Naive B cell (primary cell): Measurements from ENCODE around the gene C5orf24. TPM values are rescaled to one million over a fixed set of nuclear protein-coding genes. Genes with fewer than 3 reads are reported as not detected.

Experiments used
- ATAC-seq, 2 donors: fragments of 150-1000 bp; cut with Tn5 transposase; 2 replicates each; pipeline ENCODE4 v1.10.0; 2021; ENCODE audit warnings: low read depth in 2 of 2, mild to moderate bottlenecking in 2 of 2, moderate library complexity in 2 of 2
- DNase-seq: peaks from one replicate; pipeline ENCODE4 v3.0.0; 2022
- H3K27ac Mint-ChIP-seq, 6 donors: one replicate each; pipeline ENCODE4 v1.8.0; 2020 to 2022; ENCODE audit warnings: mild to moderate bottlenecking in 6 of 6, mixed read lengths in 6 of 6, moderate library complexity in 5 of 6, inconsistent platforms in 2 of 6
- H3K27me3 Mint-ChIP-seq, 3 donors: one replicate each; pipeline ENCODE4 v1.8.0; 2021 to 2022; ENCODE audit warnings: mixed read lengths in 3 of 3, mild to moderate bottlenecking in 1 of 3
- H3K36me3 Mint-ChIP-seq, 2 donors: one replicate each; pipeline ENCODE4 v1.8.0; 2020 to 2022; ENCODE audit warnings: mixed read lengths in 2 of 2, inconsistent platforms in 1 of 2, mild to moderate bottlenecking in 1 of 2
- H3K4me1 Mint-ChIP-seq, 3 donors: one replicate each; pipeline ENCODE4 v1.8.0; 2020 to 2022; ENCODE audit warnings: mixed read lengths in 3 of 3, inconsistent platforms in 1 of 3, mild to moderate bottlenecking in 1 of 3, moderate library complexity in 1 of 3
- H3K4me3 Mint-ChIP-seq, 8 donors: one replicate each; pipeline ENCODE4 v1.8.0; 2020 to 2022; ENCODE audit warnings: mild to moderate bottlenecking in 8 of 8, mixed read lengths in 8 of 8, moderate library complexity in 8 of 8, inconsistent platforms in 2 of 8
- H3K9me3 Mint-ChIP-seq, 7 donors: one replicate each; pipeline ENCODE4 v1.8.0; 2020 to 2022; ENCODE audit warnings: mixed read lengths in 7 of 7, mild to moderate bottlenecking in 5 of 7, inconsistent platforms in 2 of 7, moderate library complexity in 1 of 7
- polyA plus RNA-seq, 6 donors: library from polyadenylated mRNA; unstranded; fragments of 300-500 nt; fragmentation: Illumina TruSeq; gene quantifications; one replicate each; pipeline ENCODE4 v1.2.3, GENCODE V29; 2021; ENCODE audit warnings: low read depth in 6 of 6

Gene C5orf24
- polyA plus RNA-seq, 6 donors from 2014 or later = 5.7 to 15.3 (median 12.0) TPM

DNA sequence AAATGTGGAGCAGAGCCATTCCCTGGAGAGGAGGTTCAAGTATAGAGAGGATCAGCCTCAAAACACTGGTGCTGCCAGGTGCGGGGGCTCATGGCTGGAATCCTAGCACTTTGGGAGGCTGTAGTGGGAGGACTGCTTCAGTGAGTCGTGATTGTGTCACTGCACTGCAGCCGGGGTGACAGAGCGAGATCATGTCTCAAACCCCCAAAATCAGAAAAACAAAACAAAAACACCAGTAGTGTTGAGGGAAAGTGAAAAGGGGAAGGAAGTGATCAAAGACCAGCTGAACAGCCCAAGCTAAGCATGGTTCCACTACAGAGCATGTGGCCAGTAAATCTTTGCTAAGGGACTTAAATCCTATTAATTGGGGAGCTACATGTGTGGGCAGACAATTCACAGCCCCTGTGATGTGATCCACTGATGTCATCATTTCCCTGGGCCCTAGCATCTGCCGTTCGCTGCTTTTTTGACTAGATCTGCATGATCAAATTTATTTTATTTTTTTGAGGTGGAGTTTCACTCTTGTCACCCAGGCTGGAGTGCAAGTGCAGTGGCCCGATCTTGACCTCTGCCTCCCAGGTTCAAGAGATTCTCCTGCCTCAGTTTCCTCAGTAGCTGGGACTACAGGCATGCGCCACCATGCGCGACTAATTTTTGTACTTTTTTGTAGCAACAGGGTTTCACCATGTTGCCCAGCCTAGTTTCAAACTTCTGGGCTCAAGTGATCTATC lies 56.5 kb downstream of the C5orf24 start:
- Mint-ChIP-seq H3K36me3 (peaks cover 0 to 5% of the 10 kb centered on the region in 2 donors), H3K27ac (peak overlapping the region; percentile 81 to 98 (median 97)), H3K4me1 (peaks cover 12 to 41% (median 17%) of the 10 kb centered on the region in 3 donors), H3K27me3 (no peaks in the 10 kb centered on the region), H3K9me3 (no peaks in the 10 kb centered on the region), H3K4me3 (peak overlapping the region; percentile 0 to 94 (median 70))
- peak; percentile 63 to 67 for ATAC-seq
- peak; percentile 85 for DNase-seq

DNA sequence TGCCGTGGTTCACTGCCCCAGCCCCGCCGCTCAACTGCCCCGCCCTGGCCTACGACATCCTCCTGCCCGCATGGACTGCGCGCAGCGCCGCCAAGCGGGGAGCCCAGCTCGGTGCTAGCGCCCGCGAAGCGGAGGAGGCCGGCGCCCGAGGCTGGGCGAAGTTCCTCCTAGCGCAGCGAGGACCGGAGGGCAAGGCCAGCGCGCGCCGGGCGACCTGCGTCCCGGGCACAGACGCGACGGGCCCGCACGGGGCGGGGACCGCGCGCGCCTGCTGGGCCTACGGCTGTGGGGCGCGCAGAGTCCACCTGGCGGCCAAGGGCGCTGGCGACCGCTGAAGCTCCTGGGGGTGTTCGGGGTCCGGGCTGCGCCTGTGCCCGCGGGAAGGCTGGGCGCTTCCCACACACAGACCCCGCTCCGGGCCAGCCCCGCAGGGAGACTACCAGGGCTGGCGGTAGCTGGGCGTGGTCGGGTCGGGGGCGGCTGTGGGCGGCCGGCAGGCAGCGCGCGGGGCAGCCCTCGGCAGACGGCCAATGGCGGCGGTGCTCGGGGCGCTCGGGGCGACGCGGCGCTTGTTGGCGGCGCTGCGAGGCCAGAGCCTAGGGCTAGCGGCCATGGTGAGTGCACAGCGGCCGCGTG lies 59.0 kb downstream of the C5orf24 start, which contains the start of gene PCBD2:
Gene PCBD2, plus strand, starts transcription at position 522 of the 636 bp plus-strand sequence. Its CDS starts 9 bp downstream, at position 531.
- Mint-ChIP-seq H3K9me3 (no peaks in the 10 kb centered on the region), H3K27ac (peak within 1 kb of the TSS; percentile 97 to 99 (median 99)), H3K27me3 (no peaks in the 10 kb centered on the region), H3K4me1 (peaks cover 12 to 41% (median 17%) of the 10 kb centered on the region in 3 donors), H3K4me3 (peak within 1 kb of the TSS; percentile 89 to 98 (median 94)), H3K36me3 (peaks cover 0 to 5% of the 10 kb centered on the region in 2 donors)
- ATAC-seq (peak; percentile 69 to 72), DNase-seq (peak; percentile 91)

GRCh38 chr5:134905246-134905996 lies 59.7 kb downstream of the C5orf24 start:
- Mint-ChIP-seq H3K9me3 (no peaks in the 10 kb centered on the region), H3K27me3 (no peaks in the 10 kb centered on the region), H3K27ac (peak overlapping the region; percentile 92 to 99 (median 99)), H3K4me3 (peak overlapping the region; percentile 89 to 98 (median 94)), H3K36me3 (no peaks in the 10 kb centered on the region), H3K4me1 (peaks cover 12 to 37% (median 17%) of the 10 kb centered on the region in 3 donors)
- DNase-seq (peak; percentile 70), ATAC-seq (peak; percentile 10 to 17)

DNA sequence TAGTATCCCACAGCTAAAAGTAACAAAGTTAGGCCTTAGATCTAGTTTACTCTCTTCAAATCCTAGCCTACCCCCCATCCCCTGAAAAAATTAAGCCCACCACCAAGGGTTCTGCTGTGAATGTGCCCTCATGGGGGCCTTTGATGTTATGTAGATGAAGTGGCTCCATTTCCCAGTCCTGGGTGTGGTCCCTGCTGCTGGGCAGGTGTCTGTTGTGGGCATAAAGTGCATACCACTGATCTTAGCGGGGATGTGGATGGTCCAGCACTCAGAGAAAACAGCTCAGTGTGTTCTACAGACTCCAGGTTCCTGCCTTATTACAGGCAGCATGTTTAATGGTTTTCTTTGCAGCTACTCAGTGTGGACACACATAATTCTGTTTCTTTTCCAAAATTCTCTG lies 61.0 kb downstream of the C5orf24 start:
- Mint-ChIP-seq H3K27ac (peak overlapping the region in 5 of 6 donors; percentile 33 to 97 (median 70)), H3K36me3 (peaks cover 0 to 5% of the 10 kb centered on the region in 2 donors), H3K27me3 (no peaks in the 10 kb centered on the region), H3K9me3 (no peaks in the 10 kb centered on the region), H3K4me1 (peaks cover 9 to 31% (median 14%) of the 10 kb centered on the region in 3 donors), H3K4me3 (peak overlapping the region in 6 of 8 donors; percentile 29 to 94 (median 76))
- no peak for DNase-seq
- no peak for ATAC-seq

Other genes with a start within 250 kb of the C5orf24 start
- 10 to 100 TPM; 18.6 to 35.0 (median 33.2) TPM for gene SAR1B, start 213.1 kb upstream of the C5orf24 start, polyA plus RNA-seq
- 1 to 10 TPM; 3.2 to 7.7 (median 5.6) TPM for gene SEC24A, start 197.2 kb upstream of the C5orf24 start, polyA plus RNA-seq
- 10 to 100 TPM; 35.1 to 39.1 (median 37.2) TPM for gene CAMLG, start 107.4 kb upstream of the C5orf24 start, polyA plus RNA-seq
- 10 to 100 TPM; 17.7 to 24.7 (median 18.9) TPM for gene DDX46, start 87.2 kb upstream of the C5orf24 start, polyA plus RNA-seq
- 10 to 100 TPM in 2 of 6 donors, 1 to 10 TPM in 4; 6.7 to 14.8 (median 9.1) TPM for gene TXNDC15, start 28.4 kb downstream of the C5orf24 start, polyA plus RNA-seq
- gene PCBD2, start 59.2 kb downstream of the C5orf24 start, polyA plus RNA-seq = 10 to 100 TPM in 5 of 6 donors, 1 to 10 TPM in 1; 9.5 to 15.5 (median 12.7) TPM
- 1 to 10 TPM in 1 of 6 donors, under 1 TPM in 3, not detected in 2; 0.31 to 1.1 (median 0.43) TPM for gene CATSPER3, start 121.9 kb downstream of the C5orf24 start, polyA plus RNA-seq
- not detected for gene PITX1, start 188.3 kb downstream of the C5orf24 start, polyA plus RNA-seq